Activated naive CD8-positive, alpha-beta T cell treated with anti-CD3 and anti-CD28 coated beads, Interleukin-2, amount 10 ng/mL, durations not matched to agents 7 days and 5 days (primary cell): ENCODE results near the gene GPSM1. TPM values are rescaled to one million over a fixed set of nuclear protein-coding genes. Genes with fewer than 3 reads are reported as not detected.

Source experiments
- ATAC-seq: fragments of 150-1000 bp; cut with Tn5 transposase; one replicate; pipeline ENCODE4 v1.10.0; 2021; ENCODE audit warnings: low read depth, moderate library complexity
- POLR2A ChIA-PET: fragments of 350-600 bp; sonication (Branson Sonifier 250); formaldehyde crosslinking; loops from one replicate; lab custom pipeline; 2021; ENCODE audit warnings: antibody characterized with exemption; lab: Charles Lee
- DNase-seq: peaks from one replicate; pipeline ENCODE4 v3.0.0; 2021
- H3K27ac Mint-ChIP-seq: one replicate; pipeline ENCODE4 v1.8.0; 2022; ENCODE audit warnings: mild to moderate bottlenecking, mixed read lengths
- H3K27me3 Mint-ChIP-seq: one replicate; pipeline ENCODE4 v1.8.0; 2022; ENCODE audit warnings: mild to moderate bottlenecking, moderate library complexity, mixed read lengths
- H3K36me3 Mint-ChIP-seq: one replicate; pipeline ENCODE4 v1.8.0; 2021; ENCODE audit warnings: mild to moderate bottlenecking, mixed read lengths
- H3K4me1 Mint-ChIP-seq: one replicate; pipeline ENCODE4 v1.8.0; 2021; ENCODE audit warnings: mixed read lengths
- H3K4me3 Mint-ChIP-seq: one replicate; pipeline ENCODE4 v1.8.0; 2022; ENCODE audit warnings: mild to moderate bottlenecking, moderate library complexity, mixed read lengths
- H3K9me3 Mint-ChIP-seq: one replicate; pipeline ENCODE4 v1.8.0; 2021; ENCODE audit warnings: mixed read lengths
- total RNA-seq, 2 experiments: library from RNA; stranded (reverse); gene quantifications; one replicate each; pipeline ENCODE4 v1.2.3, GENCODE V29; 2021

Gene GPSM1
- total RNA-seq, 2 experiments from 2014 or later = 5.0 to 6.0 TPM

- Mint-ChIP-seq H3K27me3 (no peaks in the 10 kb centered on the region), H3K4me1 (peaks cover 10% of the 10 kb centered on the region), H3K9me3 (no peaks in the 10 kb centered on the region), H3K27ac (no peak overlapping the region), H3K4me3 (no peak overlapping the region), H3K36me3 (peaks cover 11% of the 10 kb centered on the region)
- POLR2A ChIA-PET = interaction anchor here (1.2 kb wide), 1 partner anchor 140 kb away, joined by 3 read pairs; no protein-coding TSS in a partner anchor
- DNase-seq (no peak), ATAC-seq (no peak)
Measured at GRCh38 chr9:136393531-136393930, 66.2 kb downstream of the GPSM1 start.

GRCh38 chr9:136394312-136395019, 67.1 kb downstream of the GPSM1 start:
- H3K36me3 Mint-ChIP-seq = peaks cover 10% of the 10 kb centered on the region
- no peak for DNase-seq
- no peak for ATAC-seq
- POLR2A ChIA-PET = interaction anchor here (1.0 kb wide), 1 partner anchor 31 kb away, joined by 4 read pairs; the partner anchor contains the start of gene DNLZ
- H3K4me3 Mint-ChIP-seq = no peak overlapping the region
- no peaks in the 10 kb centered on the region for H3K27me3 Mint-ChIP-seq
- H3K9me3 Mint-ChIP-seq = no peaks in the 10 kb centered on the region
- H3K4me1 Mint-ChIP-seq = peaks cover 14% of the 10 kb centered on the region
- H3K27ac Mint-ChIP-seq = no peak overlapping the region

- H3K27ac Mint-ChIP-seq = no peak overlapping the region
- no peaks in the 10 kb centered on the region for H3K9me3 Mint-ChIP-seq
- no peak for ATAC-seq
- POLR2A ChIA-PET = interaction anchor here (1.0 kb wide), 1 partner anchor 32 kb away, joined by 4 read pairs; the partner anchor contains the start of gene DNLZ
- H3K27me3 Mint-ChIP-seq = no peaks in the 10 kb centered on the region
- peaks cover 8% of the 10 kb centered on the region for H3K36me3 Mint-ChIP-seq
- H3K4me1 Mint-ChIP-seq = peaks cover 14% of the 10 kb centered on the region
- DNase-seq = no peak
- no peak overlapping the region for H3K4me3 Mint-ChIP-seq
Measured at GRCh38 chr9:136395020-136395340, 67.6 kb downstream of the GPSM1 start.

GRCh38 chr9:136395345-136396218, 68.2 kb downstream of the GPSM1 start:
- ATAC-seq (no peak), DNase-seq (no peak)
- Mint-ChIP-seq H3K27ac (no peak overlapping the region), H3K27me3 (no peaks in the 10 kb centered on the region), H3K4me3 (no peak overlapping the region), H3K36me3 (peaks cover 8% of the 10 kb centered on the region), H3K9me3 (no peaks in the 10 kb centered on the region), H3K4me1 (peaks cover 15% of the 10 kb centered on the region)
- POLR2A ChIA-PET = interaction anchor here (1.0 to 1.7 kb wide), 2 partner anchors 32 kb away, joined by 4 to 7 read pairs; partner anchors contain the start of gene DNLZ

GRCh38 chr9:136396219-136396515, 68.8 kb downstream of the GPSM1 start:
- DNase-seq (no peak), ATAC-seq (no peak)
- H3K9me3 Mint-ChIP-seq = no peaks in the 10 kb centered on the region
- peaks cover 18% of the 10 kb centered on the region for H3K4me1 Mint-ChIP-seq
- H3K36me3 Mint-ChIP-seq = peaks cover 7% of the 10 kb centered on the region
- POLR2A ChIA-PET = interaction anchor here (1.7 kb wide), 1 partner anchor 33 kb away, joined by 7 read pairs; the partner anchor contains the start of gene DNLZ
- H3K27ac Mint-ChIP-seq = no peak overlapping the region
- no peaks in the 10 kb centered on the region for H3K27me3 Mint-ChIP-seq
- no peak overlapping the region for H3K4me3 Mint-ChIP-seq

- no peak for DNase-seq
- Mint-ChIP-seq H3K4me1 (peaks cover 23% of the 10 kb centered on the region), H3K9me3 (no peaks in the 10 kb centered on the region), H3K27me3 (no peaks in the 10 kb centered on the region), H3K4me3 (no peak overlapping the region), H3K36me3 (peaks cover 16% of the 10 kb centered on the region), H3K27ac (no peak overlapping the region)
- ATAC-seq = no peak
- POLR2A ChIA-PET = interaction anchor here (1.7 kb wide), 1 partner anchor 34 kb away, joined by 7 read pairs; the partner anchor contains the start of gene DNLZ
Measured at GRCh38 chr9:136397643-136398042, 70.3 kb downstream of the GPSM1 start.

GRCh38 chr9:136398286-136398685, 70.9 kb downstream of the GPSM1 start:
- ATAC-seq (no peak), DNase-seq (no peak)
- Mint-ChIP-seq H3K27me3 (no peaks in the 10 kb centered on the region), H3K4me3 (peak overlapping the region; percentile 84), H3K9me3 (no peaks in the 10 kb centered on the region), H3K36me3 (peaks cover 17% of the 10 kb centered on the region), H3K4me1 (peaks cover 26% of the 10 kb centered on the region), H3K27ac (no peak overlapping the region)
- POLR2A ChIA-PET = no interaction called here

- Mint-ChIP-seq H3K36me3 (peaks cover 17% of the 10 kb centered on the region), H3K27ac (peak overlapping the region; percentile 64), H3K4me3 (peak overlapping the region; percentile 84), H3K4me1 (peaks cover 37% of the 10 kb centered on the region), H3K27me3 (no peaks in the 10 kb centered on the region), H3K9me3 (no peaks in the 10 kb centered on the region)
- POLR2A ChIA-PET = interaction anchor here (0.9 kb wide), 1 partner anchor 36 kb away, joined by 3 read pairs; the partner anchor contains the start of gene DNLZ
- peak; percentile 51 for DNase-seq
- no peak for ATAC-seq
Measured at GRCh38 chr9:136399176-136400037, 72.1 kb downstream of the GPSM1 start.

- Mint-ChIP-seq H3K4me1 (peaks cover 45% of the 10 kb centered on the region), H3K27me3 (no peaks in the 10 kb centered on the region), H3K9me3 (no peaks in the 10 kb centered on the region), H3K36me3 (peaks cover 20% of the 10 kb centered on the region), H3K27ac (peak within 1 kb of the TSS; percentile 68), H3K4me3 (peak within 1 kb of the TSS; percentile 84)
- POLR2A ChIA-PET = interaction anchor here (0.8 to 1.1 kb wide), 4 partner anchors 9 to 37 kb away, joined by 3 to 5 read pairs (median 3); partner anchors contain the start of gene DNLZ
- DNase-seq (peak; percentile 95), ATAC-seq (peak; percentile 59)
Measured at GRCh38 chr9:136400038-136400834, 72.9 kb downstream of the GPSM1 start, which contains the start of gene SNAPC4. Gene SNAPC4, minus strand, starts transcription at chr9:136400170. Its CDS starts 1,742 bp downstream, at chr9:136398428.

- DNase-seq (no peak), ATAC-seq (no peak)
- Mint-ChIP-seq H3K9me3 (no peaks in the 10 kb centered on the region), H3K4me1 (peaks cover 47% of the 10 kb centered on the region), H3K27me3 (no peaks in the 10 kb centered on the region), H3K4me3 (no peak overlapping the region), H3K27ac (peak overlapping the region; percentile 38), H3K36me3 (peaks cover 23% of the 10 kb centered on the region)
- POLR2A ChIA-PET = interaction anchor here (0.8 to 1.1 kb wide), 2 partner anchors 8 to 37 kb away, joined by 3 to 5 read pairs; partner anchors contain the start of gene DNLZ
Measured at GRCh38 chr9:136401173-136401922, 74.0 kb downstream of the GPSM1 start.

GRCh38 chr9:136402067-136402466, 74.7 kb downstream of the GPSM1 start:
- POLR2A ChIA-PET = interaction anchor here (2.6 kb wide), 1 partner anchor 39 kb away, joined by 15 read pairs; the partner anchor contains the start of gene DNLZ
- peaks cover 47% of the 10 kb centered on the region for H3K4me1 Mint-ChIP-seq
- ATAC-seq = no peak
- peak overlapping the region; percentile 39 for H3K4me3 Mint-ChIP-seq
- no peaks in the 10 kb centered on the region for H3K27me3 Mint-ChIP-seq
- H3K9me3 Mint-ChIP-seq = no peaks in the 10 kb centered on the region
- peaks cover 25% of the 10 kb centered on the region for H3K36me3 Mint-ChIP-seq
- no peak for DNase-seq
- H3K27ac Mint-ChIP-seq = peak overlapping the region; percentile 48
